HG03378 (cell line): Measurements from ENCODE around the gene SPSB3.
"Not testable (repeated sequence)": the region's sequence is repeated elsewhere in the genome, so short reads cannot be mapped to it uniquely, and the experiment has no call there.

Experiments used
- ATAC-seq: cut with Tn5 transposase; IDR thresholded peaks from one replicate; pipeline ENCODE4 v1.9.1; 2021; ENCODE audit warnings: mild to moderate bottlenecking, moderate library complexity; ENCODE audit not compliant: unreplicated experiment

SPSB3 gene

GRCh38 chr16:1744338-1744840 lies 38.0 kb downstream of the SPSB3 start:
- ATAC-seq = no peak

DNA sequence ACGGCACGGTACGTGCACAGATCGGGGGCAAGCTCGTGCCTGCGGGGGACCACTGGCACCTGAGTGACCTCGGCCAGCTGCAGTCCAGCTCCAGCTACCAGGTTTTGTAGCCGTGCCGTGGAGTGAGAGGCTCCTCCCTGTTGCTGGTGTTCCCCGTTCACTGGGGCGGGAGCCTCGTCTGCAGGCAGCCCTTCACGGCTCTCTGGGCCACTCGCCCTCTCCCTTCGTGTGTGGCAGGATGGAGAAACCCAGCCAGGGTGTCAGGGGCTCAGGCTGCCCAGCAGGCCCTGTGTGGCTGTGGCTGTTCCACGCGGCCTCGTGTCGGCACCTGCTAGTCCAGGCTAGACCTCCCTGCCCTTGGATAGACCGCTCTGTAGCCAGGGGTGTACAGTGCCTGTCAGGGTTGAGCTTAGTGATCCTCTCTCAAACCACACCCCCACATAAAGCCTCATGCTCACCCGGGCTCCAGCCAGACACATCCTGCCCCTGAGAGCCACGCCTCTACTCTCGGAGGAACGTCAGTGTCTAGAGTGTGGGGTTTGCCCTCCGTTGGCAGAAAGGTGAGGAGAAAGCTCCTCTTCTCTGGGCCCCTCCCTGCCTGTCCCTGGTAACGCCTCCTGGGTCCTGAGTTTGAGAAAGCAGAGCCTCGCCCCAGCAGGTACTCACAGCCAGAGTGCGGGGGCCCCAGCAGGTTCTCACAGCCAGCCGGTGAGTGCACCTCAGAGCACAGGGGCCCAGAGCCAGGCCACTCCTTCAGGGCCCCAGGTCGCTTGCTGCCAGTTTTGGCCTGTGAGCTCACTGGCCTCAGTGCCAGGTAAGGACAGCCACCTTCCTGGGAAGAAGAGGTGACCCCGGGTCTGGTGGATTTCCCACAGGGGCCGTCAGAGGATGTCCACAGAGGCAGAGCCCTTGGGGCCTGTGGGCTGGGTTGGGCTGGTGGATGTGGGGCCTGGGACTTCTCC lies 38.7 kb downstream of the SPSB3 start:
- no peak for ATAC-seq

- ATAC-seq = no peak
Measured at GRCh38 chr16:1741553-1742165, 40.7 kb downstream of the SPSB3 start.

- ATAC-seq = no peak
Measured at GRCh38 chr16:1740781-1741490, 41.4 kb downstream of the SPSB3 start.

DNA sequence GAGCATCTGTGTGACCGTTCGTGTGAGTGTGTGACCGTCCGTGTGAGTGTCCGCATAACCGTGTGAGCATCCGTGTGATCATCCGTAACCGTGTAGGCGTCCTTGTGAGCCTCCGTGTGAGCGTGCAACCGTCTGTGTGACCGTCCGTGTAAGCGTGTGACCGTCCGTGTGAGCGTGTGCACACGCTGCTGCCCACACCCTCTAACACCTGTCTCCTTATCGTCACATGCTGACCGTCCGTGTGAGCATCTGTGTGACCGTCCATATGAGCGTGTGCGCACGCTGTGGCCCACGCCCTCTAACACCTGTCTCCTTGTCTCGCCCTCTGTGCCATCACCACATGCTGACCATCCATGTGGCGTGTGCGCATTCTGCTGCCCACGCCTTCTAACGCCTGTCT lies 42.1 kb downstream of the SPSB3 start:
- no peak for ATAC-seq

DNA sequence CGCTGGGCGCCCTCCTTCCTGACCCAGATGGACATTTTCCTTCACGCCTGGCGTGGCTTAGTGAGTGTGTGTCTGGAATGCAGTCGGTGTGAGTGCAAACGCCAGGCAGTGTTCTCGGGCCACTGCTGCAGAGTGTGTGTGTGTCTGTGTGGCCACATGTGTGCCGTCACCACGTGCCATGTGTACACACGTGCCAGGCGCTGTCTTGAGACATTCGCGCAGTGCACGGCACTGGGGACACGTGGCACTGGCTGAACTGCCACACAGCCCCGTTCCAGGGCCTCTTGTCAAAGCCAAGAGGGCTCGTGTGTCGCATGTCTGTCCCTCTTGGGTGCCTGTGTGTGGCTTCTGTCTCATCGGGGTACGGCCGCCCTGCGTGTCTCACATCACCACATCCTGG lies 47.6 kb downstream of the SPSB3 start:
- no peak for ATAC-seq

- no peak for ATAC-seq
Measured at GRCh38 chr16:1734123-1734522, 48.2 kb downstream of the SPSB3 start.

- not testable (repeated sequence) for ATAC-seq
Measured at GRCh38 chr16:1732551-1732987, 49.8 kb downstream of the SPSB3 start.

DNA sequence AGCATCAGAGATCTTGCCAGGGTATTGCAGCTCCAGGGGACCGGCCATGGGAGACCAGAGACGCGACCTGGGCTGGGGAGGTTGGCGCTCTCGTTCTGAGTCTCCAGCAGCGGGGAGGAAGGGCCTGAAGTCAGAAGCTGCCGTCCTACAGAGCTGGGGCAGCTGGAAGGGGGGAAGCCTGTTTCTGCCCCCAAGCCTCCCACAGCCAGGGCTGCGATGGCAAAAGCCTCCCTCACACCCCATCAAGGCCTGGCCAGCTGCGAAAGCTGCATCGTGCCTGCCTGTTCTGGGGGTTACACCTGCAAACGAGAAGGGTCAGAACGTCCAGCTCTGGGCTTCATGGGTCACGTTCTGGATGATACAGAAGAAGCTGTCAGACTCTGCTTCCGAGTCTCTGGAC lies 50.3 kb downstream of the SPSB3 start:
- ATAC-seq = no peak

GRCh38 chr16:1731603-1732002 lies 50.8 kb downstream of the SPSB3 start:
- ATAC-seq = no peak

DNA sequence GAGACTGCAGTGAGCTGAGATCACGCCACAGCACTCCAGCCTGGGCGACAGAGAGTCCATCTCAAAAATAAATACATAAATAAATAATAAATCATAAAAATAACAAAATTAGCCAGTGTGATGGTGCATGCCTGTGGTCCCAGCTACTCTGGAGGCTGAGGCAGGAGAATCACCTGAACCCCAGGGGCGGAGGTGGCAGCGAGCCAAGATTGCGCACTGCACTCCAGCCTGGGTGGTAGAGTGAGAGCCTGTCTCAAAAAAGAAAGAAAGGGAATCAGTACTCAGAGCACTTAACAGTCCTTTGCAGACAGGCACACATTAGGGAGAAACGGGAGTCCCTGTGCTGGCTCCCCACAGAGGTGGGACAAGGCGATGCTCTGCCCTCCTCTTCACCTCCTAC lies 51.3 kb downstream of the SPSB3 start:
- ATAC-seq = no peak

DNA sequence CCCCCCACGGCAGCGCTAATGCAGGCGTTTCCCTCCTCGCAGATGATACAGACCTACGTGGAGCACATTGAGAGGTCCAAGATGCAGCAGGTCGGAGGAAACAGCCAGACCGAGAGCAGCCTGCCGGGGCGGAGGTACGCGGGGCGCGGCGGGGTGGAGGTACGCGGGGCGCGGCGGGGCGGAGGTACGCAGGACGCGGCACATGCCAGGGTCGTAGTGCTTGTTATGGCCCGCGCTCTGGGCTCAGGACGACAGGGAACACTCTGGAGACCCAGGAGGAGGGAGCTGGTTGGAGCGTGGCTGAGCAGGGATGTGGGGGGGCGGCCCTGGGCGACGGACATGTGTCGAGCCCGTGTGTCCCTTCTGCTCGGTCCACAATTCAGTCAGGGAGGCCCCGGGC lies 52.9 kb downstream of the SPSB3 start:
- no peak for ATAC-seq

- no peak for ATAC-seq
Measured at GRCh38 chr16:1729026-1729425, 53.3 kb downstream of the SPSB3 start.

DNA sequence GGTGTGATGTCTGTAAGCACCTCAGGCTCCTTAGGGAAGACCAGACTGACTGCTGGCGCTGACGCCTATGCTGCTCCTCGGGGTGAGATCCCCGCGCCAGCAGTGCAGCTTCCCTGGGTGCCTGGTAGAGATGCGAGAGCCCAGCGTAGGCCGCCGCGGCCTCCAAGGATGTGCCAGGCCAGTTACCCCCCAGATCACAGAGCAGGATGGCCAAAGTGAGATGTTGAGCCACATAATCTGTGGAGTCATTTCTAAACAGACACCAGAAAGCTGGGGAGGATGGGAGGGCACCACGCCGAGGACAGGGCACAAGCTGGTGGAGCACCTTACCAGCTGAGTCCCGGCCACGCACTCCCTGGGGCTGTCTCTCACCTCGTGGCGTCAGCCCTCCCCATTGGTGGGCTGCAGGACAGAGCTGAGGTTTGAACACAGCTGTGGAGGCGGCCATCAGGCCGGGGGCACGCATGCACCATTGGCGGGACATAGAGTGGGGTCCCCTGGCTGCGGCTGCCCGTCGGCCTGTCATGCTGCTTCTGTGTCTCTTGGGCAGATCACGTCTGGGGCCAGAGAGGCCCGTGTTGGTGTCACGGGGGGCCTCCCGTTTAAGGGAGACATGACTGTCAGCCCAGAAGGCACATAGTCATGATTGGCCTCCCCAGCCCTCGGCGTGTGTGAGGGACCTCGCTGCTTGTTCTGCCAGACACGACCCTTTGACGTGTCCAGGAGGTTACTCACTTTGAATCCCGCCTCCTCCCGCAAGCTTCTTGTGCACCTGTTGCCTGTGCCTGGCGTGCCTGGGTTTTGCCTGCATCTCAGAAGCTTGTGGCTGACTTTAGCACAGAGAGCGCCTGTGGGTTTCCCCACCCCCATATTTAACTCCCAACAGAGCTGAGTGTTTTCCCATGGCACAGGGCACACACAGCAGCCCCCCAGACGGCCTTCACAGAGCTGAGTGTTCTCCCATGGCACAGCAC lies 54.4 kb downstream of the SPSB3 start:
- ATAC-seq = no peak
